ENCODE measurements around the gene GUCY1A2.

- TF ChIP-seq CTCF (IDR thresholded peaks at IDR 0.05) (no peak), POLR2A (IDR thresholded peaks at IDR 0.05) (no peak), EP300 (IDR thresholded peaks at IDR 0.05) (no peak)
These were observed 232.2 kb downstream of the GUCY1A2 start for GRCh38 chr11:106785913-106786650.
